Measurements from ENCODE around the gene HGS.

Gene HGS

DNA sequence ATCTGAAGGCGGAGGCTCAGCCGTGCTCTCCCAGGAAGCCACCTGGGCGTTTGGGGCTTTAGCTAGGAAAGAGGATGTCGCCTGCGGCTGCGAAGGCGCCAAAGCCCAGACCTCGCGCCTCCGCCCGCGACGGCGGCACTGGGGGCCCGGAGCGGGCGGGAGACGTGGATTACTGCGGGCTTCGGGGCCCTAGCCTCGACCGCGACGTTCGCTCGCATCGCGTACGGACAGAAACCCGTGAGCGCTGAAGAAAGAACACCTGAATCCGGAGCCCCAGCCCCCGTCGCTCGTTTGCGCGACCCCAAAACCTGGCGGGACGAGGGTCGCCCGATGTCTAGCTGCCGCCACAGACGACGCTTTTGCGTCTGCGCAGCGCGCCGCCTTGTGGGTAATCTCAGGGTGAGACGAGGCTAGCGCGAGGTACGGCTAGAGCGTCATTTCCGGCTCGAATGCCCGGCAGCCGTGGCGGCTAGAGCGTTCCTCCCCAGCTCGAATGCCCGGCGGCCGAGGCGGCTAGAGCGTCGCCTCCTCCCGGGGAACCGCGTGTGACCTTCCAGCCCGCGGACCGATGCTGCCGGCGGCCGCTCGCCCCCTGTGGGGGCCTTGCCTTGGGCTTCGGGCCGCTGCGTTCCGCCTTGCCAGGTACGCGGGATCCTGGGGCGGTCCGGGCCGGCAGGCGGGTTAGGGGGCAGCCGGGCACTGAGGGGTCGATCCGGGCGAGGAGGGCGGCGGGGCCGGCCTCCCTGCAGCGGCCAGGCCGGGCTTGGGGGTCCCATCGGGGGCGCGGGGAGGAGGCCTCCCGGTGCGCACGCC is 19.3 kb downstream of the HGS start, which contains the start of gene MRPL12:
Gene MRPL12 (plus strand): TSS at position 434 of the 813 bp plus-strand sequence. CDS start 135 bp downstream, at position 569.
- no peaks in the 10 kb centered on the region for H3K27me3 ChIP-seq (ENCODE audit: insufficient read depth, poor library complexity, severe bottlenecking)
- TF ChIP-seq, protein P1, sequence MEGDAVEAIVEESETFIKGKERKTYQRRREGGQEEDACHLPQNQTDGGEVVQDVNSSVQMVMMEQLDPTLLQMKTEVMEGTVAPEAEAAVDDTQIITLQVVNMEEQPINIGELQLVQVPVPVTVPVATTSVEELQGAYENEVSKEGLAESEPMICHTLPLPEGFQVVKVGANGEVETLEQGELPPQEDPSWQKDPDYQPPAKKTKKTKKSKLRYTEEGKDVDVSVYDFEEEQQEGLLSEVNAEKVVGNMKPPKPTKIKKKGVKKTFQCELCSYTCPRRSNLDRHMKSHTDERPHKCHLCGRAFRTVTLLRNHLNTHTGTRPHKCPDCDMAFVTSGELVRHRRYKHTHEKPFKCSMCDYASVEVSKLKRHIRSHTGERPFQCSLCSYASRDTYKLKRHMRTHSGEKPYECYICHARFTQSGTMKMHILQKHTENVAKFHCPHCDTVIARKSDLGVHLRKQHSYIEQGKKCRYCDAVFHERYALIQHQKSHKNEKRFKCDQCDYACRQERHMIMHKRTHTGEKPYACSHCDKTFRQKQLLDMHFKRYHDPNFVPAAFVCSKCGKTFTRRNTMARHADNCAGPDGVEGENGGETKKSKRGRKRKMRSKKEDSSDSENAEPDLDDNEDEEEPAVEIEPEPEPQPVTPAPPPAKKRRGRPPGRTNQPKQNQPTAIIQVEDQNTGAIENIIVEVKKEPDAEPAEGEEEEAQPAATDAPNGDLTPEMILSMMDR (IDR thresholded peaks at IDR 0.05; ENCODE audit: poor library complexity, severe bottlenecking): peak; percentile 5
- peak within 1 kb of the TSS; percentile 88 for H3K4me3 ChIP-seq (ENCODE audit: severe bottlenecking)
- peaks cover 7% of the 10 kb centered on the region for H3K4me1 ChIP-seq (ENCODE audit: insufficient read depth, poor library complexity, severe bottlenecking)
- H3K36me3 ChIP-seq (ENCODE audit: low read depth): peaks cover 63% of the 10 kb centered on the region
- peak; percentile 79 for ATAC-seq (ENCODE audit: low read depth)
- DNase-seq (ENCODE audit: low spot score): peak; percentile 94
- no peaks in the 10 kb centered on the region for H3K9me3 ChIP-seq (ENCODE audit: severe bottlenecking)
- H3K27ac ChIP-seq (ENCODE audit: poor library complexity, severe bottlenecking): peak within 1 kb of the TSS; percentile 84

- DNase-seq (ENCODE audit: low spot score): peak; percentile 52
- peaks cover 55% of the 10 kb centered on the region for H3K36me3 ChIP-seq (ENCODE audit: low read depth)
- H3K27ac ChIP-seq (ENCODE audit: poor library complexity, severe bottlenecking): peak overlapping the region; percentile 84
- ATAC-seq (ENCODE audit: low read depth): no peak
- H3K27me3 ChIP-seq (ENCODE audit: insufficient read depth, poor library complexity, severe bottlenecking): no peaks in the 10 kb centered on the region
- peaks cover 7% of the 10 kb centered on the region for H3K4me1 ChIP-seq (ENCODE audit: insufficient read depth, poor library complexity, severe bottlenecking)
- TF ChIP-seq, protein P1 (IDR thresholded peaks at IDR 0.05; ENCODE audit: poor library complexity, severe bottlenecking): no peak
- peak overlapping the region; percentile 88 for H3K4me3 ChIP-seq (ENCODE audit: severe bottlenecking)
- no peaks in the 10 kb centered on the region for H3K9me3 ChIP-seq (ENCODE audit: severe bottlenecking)
These were observed 20.2 kb downstream of the HGS start for GRCh38 chr17:81703747-81704654.

- TF ChIP-seq, protein P1 (IDR thresholded peaks at IDR 0.05; ENCODE audit: poor library complexity, severe bottlenecking): no peak
- Histone ChIP-seq H3K36me3 (ENCODE audit: low read depth) (peaks cover 46% of the 10 kb centered on the region), H3K27ac (ENCODE audit: poor library complexity, severe bottlenecking) (no peak overlapping the region), H3K4me3 (ENCODE audit: severe bottlenecking) (no peak overlapping the region), H3K9me3 (ENCODE audit: severe bottlenecking) (no peaks in the 10 kb centered on the region), H3K4me1 (ENCODE audit: insufficient read depth, poor library complexity, severe bottlenecking) (peaks cover 7% of the 10 kb centered on the region), H3K27me3 (ENCODE audit: insufficient read depth, poor library complexity, severe bottlenecking) (no peaks in the 10 kb centered on the region)
- DNase-seq (ENCODE audit: low spot score) (peak; percentile 60), ATAC-seq (ENCODE audit: low read depth) (no peak)
These were observed 21.9 kb downstream of the HGS start for GRCh38 chr17:81705518-81706231.

DNA sequence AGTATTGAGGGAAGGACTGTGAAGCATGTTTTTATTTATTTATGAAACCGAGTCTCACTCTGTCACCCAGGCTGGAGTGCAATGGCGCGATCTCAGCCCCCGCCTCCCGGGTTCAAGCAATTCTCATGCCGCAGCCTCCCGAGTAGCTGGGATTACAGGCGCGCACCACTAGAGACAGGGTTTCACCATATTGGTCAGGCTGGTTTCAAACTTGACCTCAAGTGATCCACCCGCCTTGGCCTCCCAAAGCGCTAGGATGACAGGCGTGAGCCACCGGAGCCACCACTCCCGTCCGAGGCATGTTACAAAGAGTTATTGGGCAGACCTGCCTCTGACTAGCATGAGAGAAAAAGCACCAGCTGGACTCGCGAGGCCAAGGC is 22.4 kb downstream of the HGS start:
- TF ChIP-seq, protein P1 (IDR thresholded peaks at IDR 0.05; ENCODE audit: poor library complexity, severe bottlenecking): no peak
- no peaks in the 10 kb centered on the region for H3K27me3 ChIP-seq (ENCODE audit: insufficient read depth, poor library complexity, severe bottlenecking)
- no peaks in the 10 kb centered on the region for H3K9me3 ChIP-seq (ENCODE audit: severe bottlenecking)
- DNase-seq (ENCODE audit: low spot score): no peak
- H3K27ac ChIP-seq (ENCODE audit: poor library complexity, severe bottlenecking): no peak overlapping the region
- H3K4me3 ChIP-seq (ENCODE audit: severe bottlenecking): no peak overlapping the region
- ATAC-seq (ENCODE audit: low read depth): no peak
- H3K36me3 ChIP-seq (ENCODE audit: low read depth): peaks cover 40% of the 10 kb centered on the region
- peaks cover 10% of the 10 kb centered on the region for H3K4me1 ChIP-seq (ENCODE audit: insufficient read depth, poor library complexity, severe bottlenecking)

Measured in RWPE2 (cell line).